ENCODE results near the gene RNF222. TPM values are rescaled to one million over a fixed set of nuclear protein-coding genes. Genes with fewer than 3 reads are reported as not detected.

RNF222 gene, protein sequence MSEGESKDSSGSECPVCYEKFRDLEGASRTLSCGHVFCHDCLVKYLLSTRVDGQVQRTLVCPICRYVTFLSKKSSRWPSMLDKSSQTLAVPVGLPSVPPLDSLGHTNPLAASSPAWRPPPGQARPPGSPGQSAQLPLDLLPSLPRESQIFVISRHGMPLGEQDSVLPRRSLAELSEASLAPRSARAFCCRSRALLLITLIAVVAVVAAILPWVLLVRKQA
- total RNA-seq (not detected), polyA plus RNA-seq (not detected)
- long read RNA-seq, donor 1: 0 reads
- long read RNA-seq, donor 2: 0 reads
- long read RNA-seq, donor 3: 0 reads

GRCh38 chr17:8397636-8398035 is at the start of gene RNF222:
Gene RNF222, minus strand, starts transcription at chr17:8397827. Its CDS starts 4,366 bp downstream, at chr17:8393461.
- no peak for DNase-seq
- Histone ChIP-seq H3K9me3 (no peaks in the 10 kb centered on the region), H3K4me3 (no peak within 1 kb of the TSS), H3K36me3 (no peaks in the 10 kb centered on the region), H3K27ac (no peak within 1 kb of the TSS), H3K27me3 (peaks cover 0 to 41% (median 21%) of the 10 kb centered on the region in 9 donors), H3K4me1 (peaks cover 0 to 6% (median 0%) of the 10 kb centered on the region in 12 donors)
- 58 to 73% (median 61%) methylated on average over 12 to 13 of the region's 13 CpGs for WGBS, 4 donors
- TF ChIP-seq POLR2A (IDR thresholded peaks at IDR 0.05) (no peak), CTCF (IDR thresholded peaks at IDR 0.05) (no peak)
- no peak for ATAC-seq
- intact Hi-C loops (cut with DNase I): no loop called here

DNA sequence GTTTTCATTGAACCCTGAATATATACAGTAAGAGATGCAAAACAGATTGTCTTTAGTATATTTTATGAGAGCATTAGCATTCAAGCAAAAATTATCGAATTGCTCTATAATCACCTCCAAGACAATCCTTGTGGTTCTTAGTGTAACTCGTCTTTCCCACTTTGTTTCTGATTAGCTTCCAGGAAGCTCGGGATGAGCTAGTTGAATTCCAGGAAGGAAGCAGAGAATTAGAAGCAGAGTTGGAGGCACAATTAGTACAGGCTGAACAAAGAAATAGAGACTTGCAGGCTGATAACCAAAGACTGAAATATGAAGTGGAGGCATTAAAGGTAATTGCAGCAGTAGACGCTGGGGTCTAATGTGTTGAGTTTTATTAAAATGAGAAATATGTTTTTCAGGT is 47.9 kb upstream of the RNF222 start:
- Histone ChIP-seq H3K27ac (peak overlapping the region in 9 of 12 donors; percentile 1 to 38 (median 22)), H3K36me3 (peaks cover 0 to 71% (median 60%) of the 10 kb centered on the region in 9 donors), H3K4me3 (peak overlapping the region in 1 of 12 donors; percentile 4), H3K4me1 (peaks cover 0 to 76% (median 45%) of the 10 kb centered on the region in 12 donors), H3K27me3 (no peaks in the 10 kb centered on the region), H3K9me3 (no peaks in the 10 kb centered on the region)
- no peak for DNase-seq
- ATAC-seq: peak in 1 of 4 donors; percentile 38
- TF ChIP-seq POLR2A (IDR thresholded peaks at IDR 0.05): no peak
- no peak for TF ChIP-seq CTCF (IDR thresholded peaks at IDR 0.05)
- 46 to 55% (median 53%) methylated on average over 4 of the region's 4 CpGs for WGBS, 4 donors
- intact Hi-C loops (cut with DNase I): no loop called here

GRCh38 chr17:8444494-8444893 is 46.9 kb upstream of the RNF222 start:
- no peak for DNase-seq
- Histone ChIP-seq H3K27ac (no peak overlapping the region), H3K4me1 (peaks cover 0 to 77% (median 47%) of the 10 kb centered on the region in 12 donors), H3K36me3 (peaks cover 0 to 71% (median 59%) of the 10 kb centered on the region in 9 donors), H3K4me3 (no peak overlapping the region), H3K9me3 (no peaks in the 10 kb centered on the region), H3K27me3 (no peaks in the 10 kb centered on the region)
- TF ChIP-seq POLR2A (IDR thresholded peaks at IDR 0.05): no peak
- no peak for TF ChIP-seq CTCF (IDR thresholded peaks at IDR 0.05)
- ATAC-seq: no peak
- 61 to 73% (median 68%) methylated on average over 4 of the region's 4 CpGs for WGBS, 4 donors
- intact Hi-C loops (cut with DNase I): no loop called here

DNA sequence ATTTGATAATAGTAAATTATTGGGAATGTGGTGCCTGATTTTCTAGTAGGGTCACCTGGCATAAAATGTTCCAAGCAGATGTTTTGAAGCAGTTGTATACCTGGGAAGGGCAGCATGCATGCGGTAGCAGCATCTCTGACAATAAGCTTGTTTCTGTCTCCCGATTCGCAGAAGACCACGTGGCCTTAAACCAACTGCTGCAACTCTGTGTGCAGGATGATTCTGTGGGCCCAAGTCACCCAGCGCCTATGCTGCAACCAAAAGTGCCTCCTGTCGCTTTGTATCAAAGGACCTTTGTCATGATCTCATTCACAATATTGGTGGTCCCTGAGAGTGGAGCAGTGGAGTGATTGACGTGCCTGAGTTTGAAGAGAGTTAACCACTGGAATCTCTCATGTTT is 46.1 kb upstream of the RNF222 start:
- TF ChIP-seq POLR2A (IDR thresholded peaks at IDR 0.05) (no peak), CTCF (IDR thresholded peaks at IDR 0.05) (no peak)

More for the DNA sequence above, 46.1 kb upstream of the RNF222 start:
- no peak for DNase-seq
- no peak for ATAC-seq
- Histone ChIP-seq H3K27ac (no peak overlapping the region), H3K36me3 (peaks cover 0 to 70% (median 57%) of the 10 kb centered on the region in 9 donors), H3K27me3 (no peaks in the 10 kb centered on the region), H3K9me3 (no peaks in the 10 kb centered on the region), H3K4me1 (peaks cover 0 to 77% (median 47%) of the 10 kb centered on the region in 12 donors), H3K4me3 (no peak overlapping the region)
- intact Hi-C loops (cut with DNase I): no loop called here
- 72 to 84% (median 78%) methylated on average over 7 of the region's 7 CpGs for WGBS, 4 donors
